Activated CD4-positive, alpha-beta T cell treated with anti-CD3 and anti-CD28 coated beads for 36 hours (primary cell): ENCODE results near the gene ERCC1. TPM values are rescaled to one million over a fixed set of nuclear protein-coding genes. Genes with fewer than 3 reads are reported as not detected.
"Not testable (repeated sequence)": the region's sequence is repeated elsewhere in the genome, so short reads cannot be mapped to it uniquely, and the experiment has no call there.

ENCODE experiments used
- ATAC-seq: fragments of 200-7000 bp; cut with Tn5 transposase; one replicate; pipeline ENCODE4 v1.10.0; 2021; ENCODE audit warnings: mild to moderate bottlenecking, moderate library complexity
- CTCF ChIA-PET: fragments of 350-600 bp; sonication (Branson Sonifier 250); formaldehyde crosslinking; loops from one replicate; lab custom pipeline; 2021; ENCODE audit warnings: antibody characterized with exemption; lab: Charles Lee
- POLR2A ChIA-PET: fragments of 350-600 bp; sonication (Branson Sonifier 250); formaldehyde crosslinking; loops from one replicate; lab custom pipeline; 2021; ENCODE audit warnings: antibody characterized with exemption, inconsistent platforms; lab: Charles Lee
- DNase-seq: peaks from one replicate; pipeline ENCODE4 v3.0.0-alpha.2; 2020
- H3K27ac Mint-ChIP-seq: one replicate; pipeline ENCODE4 v1.8.0; 2021; ENCODE audit warnings: mixed read lengths
- H3K27me3 Mint-ChIP-seq: one replicate; pipeline ENCODE4 v1.8.0; 2021; ENCODE audit warnings: mixed read lengths
- H3K36me3 Mint-ChIP-seq: one replicate; pipeline ENCODE4 v1.8.0; 2021; ENCODE audit warnings: low read depth, mixed read lengths
- H3K4me1 Mint-ChIP-seq: one replicate; pipeline ENCODE4 v1.8.0; 2021; ENCODE audit warnings: mixed read lengths
- H3K4me3 Mint-ChIP-seq: one replicate; pipeline ENCODE4 v1.8.0; 2021; ENCODE audit warnings: mild to moderate bottlenecking, moderate library complexity, mixed read lengths
- H3K9me3 Mint-ChIP-seq: one replicate; pipeline ENCODE4 v1.8.0; 2021; ENCODE audit warnings: low read depth, mixed read lengths
- intact Hi-C, 2 experiments: fragments of 100-400 bp; cut with DNase I in 1 of 2; cut with micrococcal nuclease in 1 of 2; formaldehyde crosslinking; loops; one replicate each; pipeline versions ENCODE4 v1.14.2 to v1.15.1; 2022 to 2024; cut with DNase I, micrococcal nuclease
- total RNA-seq, 2 experiments: library from RNA; stranded (reverse); gene quantifications; one replicate each; pipeline ENCODE4 v1.2.3, GENCODE V29; 2021

The ERCC1 gene
- total RNA-seq, 2 experiments from 2014 or later, result 58.1 to 71.8 TPM

DNA sequence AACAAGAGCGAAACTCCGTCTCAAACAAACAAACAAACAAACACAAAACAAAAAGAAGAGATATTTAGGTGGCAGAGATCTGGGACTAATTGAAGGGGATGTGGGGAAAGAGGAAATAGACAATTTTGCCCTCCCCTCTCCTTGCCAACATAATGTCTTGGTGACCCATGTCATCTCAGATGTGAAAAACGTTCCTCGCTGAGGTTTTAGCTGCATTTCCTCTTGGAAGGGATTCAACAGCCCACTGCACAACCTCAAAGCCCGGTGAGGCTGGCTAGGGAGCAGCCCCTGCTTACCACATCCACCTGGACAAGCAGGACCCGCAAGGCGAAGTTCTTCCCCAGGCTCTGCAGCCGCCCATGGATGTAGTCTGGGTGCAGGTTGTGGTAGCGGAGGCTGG, 4.9 kb downstream of the ERCC1 start:
- H3K36me3 Mint-ChIP-seq, result peaks cover 48% of the 10 kb centered on the region
- peaks cover 33% of the 10 kb centered on the region for H3K4me1 Mint-ChIP-seq
- no peaks in the 10 kb centered on the region for H3K9me3 Mint-ChIP-seq
- ChIA-PET POLR2A (no interaction called here), CTCF (interaction anchor here (0.6 to 1.8 kb wide), 3 partner anchors 47 to 67 kb away, joined by 3 to 4 read pairs (median 3); no protein-coding TSS in a partner anchor)
- DNase-seq (no peak), ATAC-seq (no peak)
- no peak overlapping the region for H3K27ac Mint-ChIP-seq
- H3K4me3 Mint-ChIP-seq, result no peak overlapping the region
- no peaks in the 10 kb centered on the region for H3K27me3 Mint-ChIP-seq
- intact Hi-C loops, result no loop called here

GRCh38 chr19:45417151-45417550, 6.6 kb downstream of the ERCC1 start:
- Mint-ChIP-seq H3K4me1 (peaks cover 19% of the 10 kb centered on the region), H3K27me3 (no peaks in the 10 kb centered on the region), H3K27ac (no peak overlapping the region), H3K9me3 (no peaks in the 10 kb centered on the region), H3K36me3 (peaks cover 54% of the 10 kb centered on the region), H3K4me3 (no peak overlapping the region)
- ATAC-seq, result no peak
- ChIA-PET POLR2A (no interaction called here), CTCF (interaction anchor here (1.5 to 2.5 kb wide), 2 partner anchors 15 to 68 kb away, joined by 3 to 10 read pairs; no protein-coding TSS in a partner anchor)
- intact Hi-C loops, result no loop called here
- no peak for DNase-seq

DNA sequence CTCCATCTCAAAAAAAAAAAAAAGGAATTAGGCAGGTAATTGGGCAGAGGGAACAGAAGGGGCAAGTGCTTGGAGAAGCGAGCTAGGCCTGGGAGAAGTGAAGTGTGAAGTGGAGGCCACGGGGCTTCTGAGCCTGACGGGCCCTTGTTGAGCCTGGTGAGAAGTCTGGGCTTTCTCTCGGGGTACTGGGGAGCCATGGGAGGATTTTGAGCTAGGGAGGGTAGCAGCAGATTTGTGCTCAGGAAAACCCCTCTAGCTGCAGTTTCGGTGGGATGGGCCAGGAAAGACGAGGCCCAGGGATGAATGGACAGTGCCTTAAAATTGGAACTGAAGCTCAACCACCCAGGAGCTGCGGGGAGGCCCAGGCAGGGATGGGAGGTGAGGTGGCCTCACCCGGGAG, 9.2 kb downstream of the ERCC1 start:
- POLR2A ChIA-PET, result interaction anchor here (0.8 kb wide), 1 partner anchor 25 kb away, joined by 3 read pairs; no protein-coding TSS in a partner anchor

DNA sequence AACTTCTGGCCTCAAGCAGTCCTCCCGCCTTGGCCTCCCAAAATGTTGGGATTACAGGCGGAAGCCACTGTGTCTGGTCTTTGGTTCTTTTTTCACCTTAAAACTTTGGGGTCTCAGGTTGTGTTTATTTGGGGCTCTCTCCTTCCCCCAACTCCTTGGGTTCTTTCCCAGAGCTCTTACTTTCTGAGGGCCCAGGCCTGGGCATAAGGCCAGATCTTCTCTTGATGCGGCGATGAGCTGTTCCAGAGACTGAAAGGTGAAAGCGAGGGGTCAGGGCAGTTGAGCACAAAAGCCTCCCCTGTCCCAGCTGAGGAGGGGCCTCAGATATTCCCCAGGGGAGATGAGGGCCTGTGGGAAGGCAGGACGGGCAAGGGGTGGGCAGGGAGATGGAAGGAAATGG, 10.2 kb downstream of the ERCC1 start:
- H3K27me3 Mint-ChIP-seq, result no peaks in the 10 kb centered on the region
- H3K9me3 Mint-ChIP-seq, result no peaks in the 10 kb centered on the region
- H3K27ac Mint-ChIP-seq, result no peak overlapping the region
- H3K4me3 Mint-ChIP-seq, result no peak overlapping the region
- ChIA-PET CTCF (interaction anchor here (0.9 to 1.5 kb wide), 5 partner anchors 11 to 229 kb away, joined by 3 to 5 read pairs (median 4); no protein-coding TSS in a partner anchor), POLR2A (no interaction called here)
- DNase-seq, result no peak
- intact Hi-C loops, result no loop called here
- H3K4me1 Mint-ChIP-seq, result peaks cover 6% of the 10 kb centered on the region
- peaks cover 62% of the 10 kb centered on the region for H3K36me3 Mint-ChIP-seq
- ATAC-seq, result no peak

More for the DNA sequence above, 9.2 kb downstream of the ERCC1 start:
- Mint-ChIP-seq H3K4me1 (peaks cover 5% of the 10 kb centered on the region), H3K9me3 (no peaks in the 10 kb centered on the region), H3K4me3 (no peak overlapping the region), H3K27me3 (no peaks in the 10 kb centered on the region), H3K36me3 (peaks cover 56% of the 10 kb centered on the region), H3K27ac (no peak overlapping the region)
- intact Hi-C loops, result no loop called here
- CTCF ChIA-PET, result interaction anchor here (1.0 to 2.5 kb wide), 4 partner anchors 10 to 64 kb away, joined by 3 to 10 read pairs (median 5); no protein-coding TSS in a partner anchor
- DNase-seq (no peak), ATAC-seq (no peak)

DNA sequence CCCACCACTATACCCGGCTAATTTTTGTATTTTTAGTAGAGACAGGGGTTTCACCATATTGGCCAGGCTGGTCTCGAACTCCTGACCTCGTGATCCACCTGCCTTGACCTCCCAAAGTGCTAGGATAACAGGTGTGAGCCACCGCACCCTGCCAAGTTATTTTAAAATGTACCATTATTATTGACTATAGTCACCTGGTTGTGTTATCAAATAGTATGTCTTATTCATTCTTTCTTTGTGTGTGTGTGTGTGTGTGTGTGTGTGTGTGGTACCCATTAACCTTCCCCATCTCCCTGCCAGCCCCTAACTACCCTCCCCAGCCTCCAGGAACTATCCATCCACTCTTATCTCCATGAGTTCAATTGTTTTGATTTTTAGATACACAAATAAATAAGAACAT, 13.4 kb downstream of the ERCC1 start:
- H3K4me1 Mint-ChIP-seq, result peaks cover 17% of the 10 kb centered on the region
- ATAC-seq, POLR2A ChIA-PET, H3K27ac Mint-ChIP-seq, DNase-seq, intact Hi-C loops, H3K9me3 Mint-ChIP-seq, H3K27me3 Mint-ChIP-seq, H3K4me3 Mint-ChIP-seq: not testable (repeated sequence)
- CTCF ChIA-PET, result interaction anchor here (1.1 kb wide), 1 partner anchor 68 kb away, joined by 3 read pairs; no protein-coding TSS in a partner anchor
- H3K36me3 Mint-ChIP-seq, result peaks cover 49% of the 10 kb centered on the region

DNA sequence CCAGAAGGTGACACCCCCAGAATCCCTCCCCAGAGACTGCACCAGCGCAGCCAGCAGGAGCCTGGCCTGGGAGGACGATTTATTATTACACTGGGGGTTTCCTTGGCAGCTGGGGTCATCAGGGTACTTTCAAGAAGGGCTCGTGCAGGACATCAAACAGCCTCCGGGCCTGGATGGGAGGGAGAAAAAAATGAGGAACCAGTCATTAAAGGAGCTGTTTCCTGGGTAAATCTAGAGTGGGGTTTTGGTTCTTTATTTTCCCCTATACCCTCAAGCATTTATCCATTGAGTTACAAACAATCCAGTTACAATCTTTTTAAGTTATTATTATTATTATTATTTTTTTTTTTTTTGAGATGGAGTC, 14.2 kb downstream of the ERCC1 start:
- POLR2A ChIA-PET, result no interaction called here
- DNase-seq (no peak), ATAC-seq (no peak)
- H3K4me1 Mint-ChIP-seq, result peaks cover 25% of the 10 kb centered on the region
- peaks cover 45% of the 10 kb centered on the region for H3K36me3 Mint-ChIP-seq
- no peak overlapping the region for H3K27ac Mint-ChIP-seq
- no peak overlapping the region for H3K4me3 Mint-ChIP-seq
- intact Hi-C loops, result loop anchor here (5.0 to 10.0 kb wide), 2 partner anchors 235 to 317 kb away; partner anchors contain the start of gene PPP1R37 (in 1 of the 2)
- CTCF ChIA-PET, result interaction anchor here (1.0 to 1.1 kb wide), 2 partner anchors 69 to 76 kb away, joined by 3 read pairs; no protein-coding TSS in a partner anchor
- peaks cover 5% of the 10 kb centered on the region for H3K27me3 Mint-ChIP-seq
- H3K9me3 Mint-ChIP-seq, result no peaks in the 10 kb centered on the region

GRCh38 chr19:45408830-45409556, 14.7 kb downstream of the ERCC1 start:
- intact Hi-C loops, result loop anchor here (5.0 to 10.0 kb wide), 2 partner anchors 236 to 317 kb away; partner anchors contain the start of gene PPP1R37 (in 1 of the 2)

GRCh38 chr19:45408121-45408520, 15.6 kb downstream of the ERCC1 start:
- peaks cover 34% of the 10 kb centered on the region for H3K36me3 Mint-ChIP-seq
- DNase-seq (no peak), ATAC-seq (no peak)
- intact Hi-C loops, result loop anchor here (5.0 to 10.0 kb wide), 2 partner anchors 237 to 316 kb away; partner anchors contain the start of gene PPP1R37 (in 1 of the 2)
- CTCF ChIA-PET, result interaction anchor here (0.7 to 2.0 kb wide), 3 partner anchors 68 to 454 kb away, joined by 3 to 10 read pairs (median 3); no protein-coding TSS in a partner anchor
- H3K27ac Mint-ChIP-seq, result peak overlapping the region; percentile 59
- no peaks in the 10 kb centered on the region for H3K9me3 Mint-ChIP-seq
- H3K27me3 Mint-ChIP-seq, result peaks cover 18% of the 10 kb centered on the region
- peaks cover 34% of the 10 kb centered on the region for H3K4me1 Mint-ChIP-seq
- H3K4me3 Mint-ChIP-seq, result peak overlapping the region; percentile 95
- POLR2A ChIA-PET, result interaction anchor here (0.6 to 0.8 kb wide), 3 partner anchors 12 to 768 kb away, joined by 3 read pairs; no protein-coding TSS in a partner anchor

More at GRCh38 chr19:45408830-45409556, 14.7 kb downstream of the ERCC1 start:
- Mint-ChIP-seq H3K36me3 (peaks cover 41% of the 10 kb centered on the region), H3K27me3 (peaks cover 9% of the 10 kb centered on the region), H3K4me1 (peaks cover 31% of the 10 kb centered on the region), H3K27ac (peak overlapping the region; percentile 59), H3K9me3 (no peaks in the 10 kb centered on the region), H3K4me3 (no peak overlapping the region)
- ATAC-seq, result no peak
- no peak for DNase-seq
- CTCF ChIA-PET, result interaction anchor here (1.0 to 1.1 kb wide), 2 partner anchors 70 to 77 kb away, joined by 3 read pairs; no protein-coding TSS in a partner anchor
- POLR2A ChIA-PET, result no interaction called here

- peaks cover 21% of the 10 kb centered on the region for H3K27me3 Mint-ChIP-seq
- H3K27ac Mint-ChIP-seq, DNase-seq, H3K9me3 Mint-ChIP-seq, ATAC-seq: not testable (repeated sequence)
- H3K4me1 Mint-ChIP-seq, result peaks cover 34% of the 10 kb centered on the region
- CTCF ChIA-PET, result interaction anchor here (0.7 to 2.0 kb wide), 5 partner anchors 69 to 454 kb away, joined by 3 to 10 read pairs (median 3); no protein-coding TSS in a partner anchor
- intact Hi-C loops, result loop anchor here (1.0 to 10.0 kb wide), 5 partner anchors 16 to 453 kb away; partner anchors contain the start of genes CLPTM1 (in 1 of the 2), ERCC1 (in 1 of the 2) and PPP1R37 (in 1 of the 2)
- POLR2A ChIA-PET, result interaction anchor here (0.6 to 0.8 kb wide), 3 partner anchors 11 to 769 kb away, joined by 3 read pairs; no protein-coding TSS in a partner anchor
- H3K4me3 Mint-ChIP-seq, result peak overlapping the region; percentile 95
- H3K36me3 Mint-ChIP-seq, result peaks cover 31% of the 10 kb centered on the region
Observed at GRCh38 chr19:45407585-45407984, 16.1 kb downstream of the ERCC1 start.

DNA sequence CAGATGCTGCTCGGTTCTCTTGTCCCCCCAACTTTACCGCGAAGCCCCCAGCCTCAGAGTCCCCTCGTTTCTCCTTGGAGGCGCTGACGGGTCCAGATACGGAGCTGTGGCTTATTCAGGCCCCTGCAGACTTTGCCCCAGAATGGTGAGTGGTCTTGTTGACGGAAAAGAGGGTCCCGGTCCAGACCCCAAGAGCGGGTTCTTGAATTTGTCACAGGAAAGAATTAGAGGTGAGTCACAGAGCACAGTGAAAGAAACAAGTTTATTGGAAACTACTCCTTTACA, 16.7 kb downstream of the ERCC1 start:
- DNase-seq (no peak), ATAC-seq (no peak)
- peak overlapping the region; percentile 73 for H3K27ac Mint-ChIP-seq
- ChIA-PET CTCF (interaction anchor here (0.7 to 2.0 kb wide), 3 partner anchors 72 to 206 kb away, joined by 3 to 10 read pairs (median 6); no protein-coding TSS in a partner anchor), POLR2A (no interaction called here)
- peaks cover 23% of the 10 kb centered on the region for H3K27me3 Mint-ChIP-seq
- H3K9me3 Mint-ChIP-seq, result no peaks in the 10 kb centered on the region
- peaks cover 34% of the 10 kb centered on the region for H3K4me1 Mint-ChIP-seq
- intact Hi-C loops, result loop anchor here (1.0 to 10.0 kb wide), 5 partner anchors 16 to 452 kb away; partner anchors contain the start of genes CLPTM1 (in 1 of the 2), ERCC1 (in 1 of the 2) and PPP1R37 (in 1 of the 2)
- peak overlapping the region; percentile 95 for H3K4me3 Mint-ChIP-seq
- H3K36me3 Mint-ChIP-seq, result peaks cover 29% of the 10 kb centered on the region
